PC-9 (cell line): Measurements from ENCODE around the gene EYA2. TPM values are rescaled to one million over a fixed set of nuclear protein-coding genes. Genes with fewer than 3 reads are reported as not detected.

Source experiments
- BruUV-seq: library from RNA; stranded (reverse); fragments of 400-500 nt; replicated peaks from 2 replicates; lab custom pipeline; 2021; lab: Mats Ljungman, UMichigan
- CTCF ChIA-PET: fragments of 300-600 bp; sonication (Branson Sonifier 250); formaldehyde crosslinking; loops from one replicate; lab custom pipeline; 2022; ENCODE audit warnings: antibody characterized with exemption; lab: Charles Lee
- POLR2A ChIA-PET: fragments of 300-600 bp; sonication (Branson Sonifier 250); formaldehyde crosslinking; loops from one replicate; lab custom pipeline; 2022; ENCODE audit warnings: antibody characterized with exemption; ENCODE audit not compliant: unreplicated experiment; lab: Charles Lee
- DNase-seq, 2 experiments: peaks; one replicate each; pipeline versions ENCODE4 v3.0.0 to v3.0.0-alpha.2; 2015 to 2022; ENCODE audit warnings: mixed read lengths in 1 of 2
- H2AFZ ChIP-seq: fragments of 200-600 bp; sonication (generic); 2 replicates; pipeline ENCODE4 v1.8.1; 2017; ENCODE audit warnings: antibody characterized with exemption
- H3F3A ChIP-seq: fragments of 200-600 bp; sonication (generic); 2 replicates; pipeline ENCODE4 v1.8.1; 2017; ENCODE audit warnings: antibody characterized with exemption, mild to moderate bottlenecking, low read depth; ENCODE audit not compliant: insufficient read depth
- H3K27ac ChIP-seq: fragments of 200-600 bp; sonication (generic); 2 replicates; pipeline ENCODE4 v1.6.1; 2016; ENCODE audit warnings: mixed run types
- H3K27me3 ChIP-seq: fragments of 200-600 bp; sonication (generic); 2 replicates; pipeline ENCODE4 v1.6.1; 2016; ENCODE audit warnings: low read depth, mixed run types; ENCODE audit not compliant: insufficient read depth
- H3K36me3 ChIP-seq: fragments of 200-600 bp; sonication (generic); 2 replicates; pipeline ENCODE4 v1.6.1; 2016; ENCODE audit warnings: low read depth, mixed run types
- H3K4me1 ChIP-seq: fragments of 200-600 bp; sonication (generic); replicated peaks from 2 replicates; pipeline ENCODE4 v1.6.1; 2016; ENCODE audit warnings: mixed run types; ENCODE audit not compliant: insufficient read depth
- H3K4me2 ChIP-seq: fragments of 200-600 bp; sonication (generic); 2 replicates; pipeline ENCODE4 v1.6.1; 2017; ENCODE audit warnings: mixed run types
- H3K4me3 ChIP-seq: fragments of 200-600 bp; sonication (generic); 2 replicates; pipeline ENCODE4 v1.6.1; 2016; ENCODE audit warnings: mixed run types
- H3K79me2 ChIP-seq: fragments of 200-600 bp; sonication (generic); 2 replicates; pipeline ENCODE4 v1.6.1; 2017; ENCODE audit warnings: low read depth, mixed run types
- H3K9me2 ChIP-seq: fragments of 200-600 bp; sonication (generic); 2 replicates; pipeline ENCODE4 v1.8.1; 2017; ENCODE audit warnings: mild to moderate bottlenecking; ENCODE audit not compliant: insufficient read depth
- H3K9me3 ChIP-seq: fragments of 200-600 bp; sonication (generic); 2 replicates; pipeline ENCODE4 v1.8.1; 2016; ENCODE audit warnings: low read depth; ENCODE audit not compliant: insufficient read depth
- H4K20me1 ChIP-seq: fragments of 200-600 bp; sonication (generic); 2 replicates; pipeline ENCODE4 v1.8.1; 2017; ENCODE audit not compliant: insufficient read depth
- CTCF ChIP-seq: fragments of 200-600 bp; sonication (generic); conservative IDR thresholded peaks from 2 replicates; pipeline ENCODE4 v1.6.1; 2017; ENCODE audit warnings: mixed run types, antibody characterized with exemption, mild to moderate bottlenecking, moderate library complexity
- EZH2 ChIP-seq: fragments of 200-600 bp; sonication (generic); IDR thresholded peaks from 2 replicates; pipeline ENCODE4 v1.8.0; 2017; ENCODE audit warnings: antibody characterized with exemption, low read depth
- intact Hi-C: fragments of 100-400 bp; cut with micrococcal nuclease; formaldehyde crosslinking; loops from one replicate; pipeline ENCODE4 v1.10.0; 2022; ENCODE audit not compliant: unreplicated experiment
- total RNA-seq: library from RNA; stranded (reverse); gene quantifications from 2 replicates; pipeline ENCODE4 v1.2.3, GENCODE V29; 2021

Gene EYA2
- total RNA-seq, 1 experiment from 2014 or later, result not detected

- Histone ChIP-seq H3K27me3 (no peaks in the 10 kb centered on the region), H3K36me3 (peaks cover 69% of the 10 kb centered on the region), H2AFZ (no peak overlapping the region), H3K4me1 (no peaks in the 10 kb centered on the region), H3F3A (peaks cover 42% of the 10 kb centered on the region), H4K20me1 (peaks cover 32% of the 10 kb centered on the region), H3K9me3 (no peaks in the 10 kb centered on the region), H3K4me3 (no peak overlapping the region), H3K79me2 (no peaks in the 10 kb centered on the region), H3K27ac (no peak overlapping the region), H3K4me2 (no peak overlapping the region), H3K9me2 (no peaks in the 10 kb centered on the region)
- BruUV-seq, result no TSS peak
- intact Hi-C loops, result no loop called here
- CTCF ChIA-PET, result no interaction called here
- POLR2A ChIA-PET, result interaction anchor here (0.7 kb wide), 1 partner anchor 24 kb away, joined by 4 read pairs; no protein-coding TSS in a partner anchor
- TF ChIP-seq CTCF (no peak), EZH2 (no peak)
- DNase-seq, result no peak
Measured at GRCh38 chr20:47225458-47225857, 330.8 kb downstream of the EYA2 start.

- Histone ChIP-seq H3K9me3 (no peaks in the 10 kb centered on the region), H3K4me2 (no peak overlapping the region), H2AFZ (no peak overlapping the region), H3K4me1 (no peaks in the 10 kb centered on the region), H4K20me1 (peaks cover 40% of the 10 kb centered on the region), H3K4me3 (no peak overlapping the region), H3K36me3 (peaks cover 62% of the 10 kb centered on the region), H3K79me2 (0 out of 2 replicates have a peak, but pooled peaks cover 6% of the 10 kb centered on the region), H3F3A (peaks cover 45% of the 10 kb centered on the region), H3K9me2 (no peaks in the 10 kb centered on the region), H3K27ac (no peak overlapping the region), H3K27me3 (no peaks in the 10 kb centered on the region)
- intact Hi-C loops, result no loop called here
- no peak for TF ChIP-seq EZH2
- POLR2A ChIA-PET, result interaction anchor here (0.5 kb wide), 1 partner anchor 203 kb away, joined by 4 read pairs; no protein-coding TSS in a partner anchor
- CTCF ChIA-PET, result interaction anchor here (0.6 kb wide), 1 partner anchor 107 kb away, joined by 7 read pairs; no protein-coding TSS in a partner anchor
- BruUV-seq, result no TSS peak
- no peak for DNase-seq
Measured at GRCh38 chr20:47227119-47227518, 332.5 kb downstream of the EYA2 start.

- BruUV-seq, result no TSS peak
- peaks cover 42% of the 10 kb centered on the region for H4K20me1 ChIP-seq
- no peaks in the 10 kb centered on the region for H3K9me2 ChIP-seq
- H3K27ac ChIP-seq, result no peak overlapping the region
- ChIA-PET CTCF (interaction anchor here (0.6 to 0.7 kb wide), 2 partner anchors 106 to 1096 kb away, joined by 5 to 7 read pairs; no protein-coding TSS in a partner anchor), POLR2A (no interaction called here)
- H3K27me3 ChIP-seq, result no peaks in the 10 kb centered on the region
- DNase-seq, result no peak
- no peak overlapping the region for H3K4me2 ChIP-seq
- TF ChIP-seq EZH2, result no peak
- no peak for TF ChIP-seq CTCF
- intact Hi-C loops, result no loop called here
- no peak overlapping the region for H2AFZ ChIP-seq
- no peaks in the 10 kb centered on the region for H3K4me1 ChIP-seq
- no peaks in the 10 kb centered on the region for H3K9me3 ChIP-seq
- H3F3A ChIP-seq, result peaks cover 41% of the 10 kb centered on the region
- H3K79me2 ChIP-seq, result 0 out of 2 replicates have a peak, but pooled peaks cover 6% of the 10 kb centered on the region
- peaks cover 58% of the 10 kb centered on the region for H3K36me3 ChIP-seq
- H3K4me3 ChIP-seq, result no peak overlapping the region
Measured at GRCh38 chr20:47227576-47227975, 332.9 kb downstream of the EYA2 start.
